GM12878 (cell line): Measurements from ENCODE around the gene PASK. TPM values are rescaled to one million over a fixed set of nuclear protein-coding genes. Genes with fewer than 3 reads are reported as not detected.

Experiments used
- ATAC-seq: fragments of 200-7000 bp; cut with Tn5 transposase; 3 replicates; pipeline ENCODE4 v1.9.1; 2020; ENCODE audit warnings: mild to moderate bottlenecking, moderate library complexity
- BruUV-seq: library from RNA; stranded (reverse); fragments of 400-500 nt; replicated peaks from 2 replicates; lab custom pipeline; 2021; lab: Mats Ljungman, UMichigan
- CTCF ChIA-PET: fragments of 300-600 bp; sonication (Branson Sonifier 250); formaldehyde crosslinking; extraction: SDS; loops from one replicate; lab custom pipeline; 2021; ENCODE audit warnings: inconsistent platforms; lab: Yijun Ruan, JAX
- POLR2A ChIA-PET: fragments of 350-600 bp; formaldehyde crosslinking; extraction: SDS; loops from one replicate; lab custom pipeline; 2021; ENCODE audit warnings: inconsistent platforms; lab: Charles Lee
- RAD21 ChIA-PET: fragments of 300-600 bp; sonication (Branson Sonifier 250); formaldehyde crosslinking; loops from one replicate; lab custom pipeline; 2023; ENCODE audit warnings: antibody characterized with exemption; ENCODE audit not compliant: unreplicated experiment; lab: Charles Lee
- SMC1A ChIA-PET: fragments of 300-600 bp; sonication (Branson Sonifier 250); formaldehyde crosslinking; loops from one replicate; lab custom pipeline; 2023; ENCODE audit not compliant: unreplicated experiment, uncharacterized antibody; lab: Charles Lee
- DNase-seq: peaks from one replicate; pipeline ENCODE4 v3.0.0-alpha.2; 2011; ENCODE audit warnings: low read depth, low spot score
- FAIRE-seq: peaks from 3 replicates; lab custom pipeline; 2011; peaks lifted over from hg19 to GRCh38; lab: Jason Lieb, UNC
- H2AFZ ChIP-seq: 2 replicates; pipeline ENCODE4 v1.6.0; 2011; ENCODE audit warnings: low read depth, low read length, control low read depth; ENCODE audit not compliant: control insufficient read depth
- H3K27ac ChIP-seq: 2 replicates; pipeline ENCODE4 v1.5.1; 2011; ENCODE audit warnings: control low read depth; ENCODE audit not compliant: control insufficient read depth, insufficient read depth
- H3K27me3 ChIP-seq, 2 experiments: replicated peaks in 1 of 2; 2 replicates each; pipeline versions ENCODE4 v1.6.0 to v1.6.1; 2011; ENCODE audit warnings: low read length in 1 of 2; ENCODE audit not compliant: control insufficient read depth in 2 of 2, insufficient read depth in 2 of 2
- H3K36me3 ChIP-seq, 2 experiments: 2 replicates each; pipeline ENCODE4 v1.5.1; 2011; ENCODE audit warnings: low read length in 1 of 2; ENCODE audit not compliant: control insufficient read depth in 2 of 2, insufficient read depth in 2 of 2
- H3K4me1 ChIP-seq: 2 replicates; pipeline ENCODE4 v1.6.1; 2011; ENCODE audit warnings: mild to moderate bottlenecking, low read length, moderate library complexity, mixed read lengths; ENCODE audit not compliant: control insufficient read depth, insufficient read depth
- H3K4me2 ChIP-seq: 2 replicates; pipeline ENCODE4 v1.6.0; 2011; ENCODE audit warnings: control low read depth; ENCODE audit not compliant: control insufficient read depth, insufficient read depth
- H3K4me3 ChIP-seq: fragments of 200-600 bp; sonication (generic); 2 replicates; pipeline ENCODE4 v1.5.1; 2016
- H3K79me2 ChIP-seq: 2 replicates; pipeline ENCODE4 v1.6.0; 2011; ENCODE audit warnings: low read length; ENCODE audit not compliant: control insufficient read depth, insufficient read depth
- H3K9ac ChIP-seq: 2 replicates; pipeline ENCODE4 v1.8.0; 2011; ENCODE audit warnings: low read length, control low read depth, mixed read lengths; ENCODE audit not compliant: control insufficient read depth, insufficient read depth
- H3K9me3 ChIP-seq: replicated peaks from 3 replicates; pipeline ENCODE4 v1.5.1; 2011; ENCODE audit warnings: mild to moderate bottlenecking, low read length; ENCODE audit not compliant: control insufficient read depth, insufficient read depth
- H4K20me1 ChIP-seq: 2 replicates; pipeline ENCODE4 v1.6.0; 2011; ENCODE audit not compliant: control insufficient read depth, insufficient read depth
- EGR1 ChIP-seq, 2 experiments: IDR thresholded peaks; 1 replicate in 1 of 2; 2 replicates in 1 of 2; pipeline ENCODE4 v1.6.1; 2011 to 2012; ENCODE audit warnings: low read depth in 2 of 2, low read length in 2 of 2, borderline replicate concordance in 1 of 2, mild to moderate bottlenecking in 1 of 2, moderate library complexity in 1 of 2
- ESRRA ChIP-seq: IDR thresholded peaks from 2 replicates; pipeline ENCODE4 v1.6.1; 2012; ENCODE audit warnings: mild to moderate bottlenecking, low read length, improper control_type of control experiment
- EZH2 ChIP-seq: IDR thresholded peaks from 2 replicates; pipeline ENCODE4 v1.6.1; 2012; ENCODE audit warnings: low read depth, mild to moderate bottlenecking, control low read depth, inconsistent platforms, low read length, borderline replicate concordance; ENCODE audit not compliant: control insufficient read depth
- MLLT1 ChIP-seq: fragments of 450-650 bp; IDR thresholded peaks from 2 replicates; pipeline ENCODE4 v1.6.1; 2016; ENCODE audit warnings: mild to moderate bottlenecking
- POU2F2 ChIP-seq: IDR thresholded peaks from 3 replicates; pipeline ENCODE4 v1.6.1; 2011; ENCODE audit warnings: low read depth, mild to moderate bottlenecking, low read length, borderline replicate concordance
- SIX5 ChIP-seq: IDR thresholded peaks from 2 replicates; pipeline ENCODE4 v1.6.1; 2011; ENCODE audit warnings: mild to moderate bottlenecking, low read depth, low read length, moderate library complexity; ENCODE audit not compliant: severe bottlenecking
- WGBS: methylation state at CpG from one replicate; pipeline ENCODE4 v1.1.6; 2016; ENCODE audit warnings: low lambda C conversion rate; ENCODE audit not compliant: insufficient replicate concordance, insufficient coverage; ENCODE audit errors: missing lambda C conversion rate; 5-methylcytosine and 5-hydroxymethylcytosine counted together
- in situ Hi-C: fragments of 300-500 bp; cut with MboI; formaldehyde crosslinking; loops from 9 replicates; pipeline ENCODE4 v1.14.3; 2018; ENCODE audit warnings: mixed read lengths
- intact Hi-C: fragments of 100-400 bp; cut with micrococcal nuclease; formaldehyde crosslinking; loops from one replicate; pipeline ENCODE4 v1.14.2; 2022; ENCODE audit not compliant: unreplicated experiment
- polyA plus RNA-seq, 11 experiments: library from polyadenylated mRNA; depleted of rRNA in 4 of 11; unstranded in 6 of 11; stranded (reverse) in 5 of 11; fragments of >200 nt; fragmentation: Nextera tagmentation in 4 of 11; fragmentation: Illumina TruSeq in 1 of 11; extraction: Ambion mirVana in 4 of 11; extraction: Trizol in 1 of 11; gene quantifications; 1 replicate in 1 of 11; 2 replicates in 10 of 11; pipeline versions ENCODE4 v1.2.1 to v1.2.3, GENCODE V29; 2011 to 2016; ENCODE audit warnings: inconsistent platforms in 2 of 11, missing spikeins in 2 of 11, low read depth in 1 of 11
- total RNA-seq, 4 experiments: library from RNA; depleted of rRNA in 3 of 4; stranded (reverse); fragments of >200 nt in 3 of 4; fragmentation: Illumina TruSeq in 1 of 4; extraction: Trizol in 1 of 4; gene quantifications; 2 replicates each; pipeline versions ENCODE4 v1.2.1 to v1.2.3, GENCODE V29; 2013 to 2021
- TF ChIP-seq, protein P1 (sequence below): fragments of 450-650 bp; IDR thresholded peaks from 2 replicates; pipeline ENCODE4 v1.6.1; 2017; ENCODE audit warnings: mild to moderate bottlenecking, moderate library complexity
- TF ChIP-seq, protein P2 (sequence below): IDR thresholded peaks from 2 replicates; pipeline ENCODE4 v1.6.1; 2011; ENCODE audit warnings: low read depth, low read length, improper control_type of control experiment, borderline replicate concordance
- TF ChIP-seq, protein P3 (sequence below): fragments of 450-650 bp; IDR thresholded peaks from 2 replicates; pipeline ENCODE4 v1.6.1; 2016; ENCODE audit warnings: mild to moderate bottlenecking

PASK gene
- total and polyA plus RNA-seq, 10 of the 15 experiments (the other 5 are each of a cell fraction or from before 2014, with no cell fraction given): 9.6 to 62.2 (median 28.5) TPM

- H3K27me3 ChIP-seq: no peaks in the 10 kb centered on the region
- peak overlapping the region; percentile 18; the same call in 1 of the 2 replicates for H2AFZ ChIP-seq
- RAD21 ChIA-PET: interaction anchor here (0.8 to 4.9 kb wide), 5 partner anchors 9 to 40 kb away, joined by 3 to 43 read pairs (median 6); partner anchors contain the start of genes MTERF4, PASK and PPP1R7
- no peaks in the 10 kb centered on the region for H4K20me1 ChIP-seq
- POLR2A ChIA-PET: interaction anchor here (1.0 to 5.2 kb wide), 3 partner anchors 8 to 17 kb away, joined by 3 to 54 read pairs (median 4); partner anchors contain the start of gene MTERF4
- BruUV-seq: no TSS peak
- peak overlapping the region; percentile 11 for H3K4me3 ChIP-seq
- H3K9me3 ChIP-seq: no peaks in the 10 kb centered on the region
- peak overlapping the region; percentile 90 for H3K4me2 ChIP-seq
- in situ Hi-C loops (no loop called here), intact Hi-C loops (loop anchor here (1.0 kb wide), 1 partner anchor 18 kb away; no protein-coding TSS in a partner anchor)
- CTCF ChIA-PET: interaction anchor here (0.6 to 2.0 kb wide), 6 partner anchors 13 to 489 kb away, joined by 3 to 10 read pairs (median 5); partner anchors contain the start of genes PASK and PPP1R7
- FAIRE-seq: no peak
- peaks cover 33% of the 10 kb centered on the region for H3K4me1 ChIP-seq
- no peak for DNase-seq
- peaks cover 30% of the 10 kb centered on the region for H3K79me2 ChIP-seq
- 3% methylated on average over 11 of the region's 14 CpGs for WGBS
- peak overlapping the region; percentile 56; the same call in 1 of the 2 replicates for H3K9ac ChIP-seq
- SMC1A ChIA-PET: interaction anchor here (0.8 to 6.5 kb wide), 8 partner anchors 8 to 40 kb away, joined by 3 to 53 read pairs (median 6); partner anchors contain the start of genes MTERF4, PASK and PPP1R7
- peaks cover 4 to 12% of the 10 kb centered on the region in 2 experiments; a peak in 3 of 4 replicates for H3K36me3 ChIP-seq
- H3K27ac ChIP-seq: peak overlapping the region; percentile 82
- ATAC-seq: no peak
- TF ChIP-seq POU2F2: 0 out of 3 replicates have a peak, but pooled peaks have one; percentile 8
- no peak for TF ChIP-seq EGR1 (IDR thresholded peaks at IDR 0.05; ENCODE audit: borderline replicate concordance in 1 of 2, low read depth in 2 of 2, low read length in 2 of 2)
- TF ChIP-seq, protein P1, sequence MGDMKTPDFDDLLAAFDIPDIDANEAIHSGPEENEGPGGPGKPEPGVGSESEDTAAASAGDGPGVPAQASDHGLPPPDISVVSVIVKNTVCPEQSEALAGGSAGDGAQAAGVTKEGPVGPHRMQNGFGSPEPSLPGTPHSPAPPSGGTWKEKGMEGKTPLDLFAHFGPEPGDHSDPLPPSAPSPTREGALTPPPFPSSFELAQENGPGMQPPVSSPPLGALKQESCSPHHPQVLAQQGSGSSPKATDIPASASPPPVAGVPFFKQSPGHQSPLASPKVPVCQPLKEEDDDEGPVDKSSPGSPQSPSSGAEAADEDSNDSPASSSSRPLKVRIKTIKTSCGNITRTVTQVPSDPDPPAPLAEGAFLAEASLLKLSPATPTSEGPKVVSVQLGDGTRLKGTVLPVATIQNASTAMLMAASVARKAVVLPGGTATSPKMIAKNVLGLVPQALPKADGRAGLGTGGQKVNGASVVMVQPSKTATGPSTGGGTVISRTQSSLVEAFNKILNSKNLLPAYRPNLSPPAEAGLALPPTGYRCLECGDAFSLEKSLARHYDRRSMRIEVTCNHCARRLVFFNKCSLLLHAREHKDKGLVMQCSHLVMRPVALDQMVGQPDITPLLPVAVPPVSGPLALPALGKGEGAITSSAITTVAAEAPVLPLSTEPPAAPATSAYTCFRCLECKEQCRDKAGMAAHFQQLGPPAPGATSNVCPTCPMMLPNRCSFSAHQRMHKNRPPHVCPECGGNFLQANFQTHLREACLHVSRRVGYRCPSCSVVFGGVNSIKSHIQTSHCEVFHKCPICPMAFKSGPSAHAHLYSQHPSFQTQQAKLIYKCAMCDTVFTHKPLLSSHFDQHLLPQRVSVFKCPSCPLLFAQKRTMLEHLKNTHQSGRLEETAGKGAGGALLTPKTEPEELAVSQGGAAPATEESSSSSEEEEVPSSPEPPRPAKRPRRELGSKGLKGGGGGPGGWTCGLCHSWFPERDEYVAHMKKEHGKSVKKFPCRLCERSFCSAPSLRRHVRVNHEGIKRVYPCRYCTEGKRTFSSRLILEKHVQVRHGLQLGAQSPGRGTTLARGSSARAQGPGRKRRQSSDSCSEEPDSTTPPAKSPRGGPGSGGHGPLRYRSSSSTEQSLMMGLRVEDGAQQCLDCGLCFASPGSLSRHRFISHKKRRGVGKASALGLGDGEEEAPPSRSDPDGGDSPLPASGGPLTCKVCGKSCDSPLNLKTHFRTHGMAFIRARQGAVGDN: no peak
- no peak for TF ChIP-seq MLLT1
- TF ChIP-seq ESRRA: no peak
- TF ChIP-seq, protein P2, sequence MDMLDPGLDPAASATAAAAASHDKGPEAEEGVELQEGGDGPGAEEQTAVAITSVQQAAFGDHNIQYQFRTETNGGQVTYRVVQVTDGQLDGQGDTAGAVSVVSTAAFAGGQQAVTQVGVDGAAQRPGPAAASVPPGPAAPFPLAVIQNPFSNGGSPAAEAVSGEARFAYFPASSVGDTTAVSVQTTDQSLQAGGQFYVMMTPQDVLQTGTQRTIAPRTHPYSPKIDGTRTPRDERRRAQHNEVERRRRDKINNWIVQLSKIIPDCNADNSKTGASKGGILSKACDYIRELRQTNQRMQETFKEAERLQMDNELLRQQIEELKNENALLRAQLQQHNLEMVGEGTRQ: no peak
- no peak for TF ChIP-seq EZH2
- no peak for TF ChIP-seq SIX5
- TF ChIP-seq, protein P3, sequence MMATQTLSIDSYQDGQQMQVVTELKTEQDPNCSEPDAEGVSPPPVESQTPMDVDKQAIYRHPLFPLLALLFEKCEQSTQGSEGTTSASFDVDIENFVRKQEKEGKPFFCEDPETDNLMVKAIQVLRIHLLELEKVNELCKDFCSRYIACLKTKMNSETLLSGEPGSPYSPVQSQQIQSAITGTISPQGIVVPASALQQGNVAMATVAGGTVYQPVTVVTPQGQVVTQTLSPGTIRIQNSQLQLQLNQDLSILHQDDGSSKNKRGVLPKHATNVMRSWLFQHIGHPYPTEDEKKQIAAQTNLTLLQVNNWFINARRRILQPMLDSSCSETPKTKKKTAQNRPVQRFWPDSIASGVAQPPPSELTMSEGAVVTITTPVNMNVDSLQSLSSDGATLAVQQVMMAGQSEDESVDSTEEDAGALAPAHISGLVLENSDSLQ: no peak
Observed at GRCh38 chr2:241109210-241110088, 39.8 kb downstream of the PASK start.
